Bone marrow (tissue), 2 donors: ENCODE results near the gene ATRNL1.
"Not testable (repeated sequence)": the region's sequence is repeated elsewhere in the genome, so short reads cannot be mapped to it uniquely, and the experiment has no call there.

Experiments used
- DNase-seq, 2 donors: peaks; one replicate each; lab custom pipeline; 2025; lab: John Stamatoyannopoulos, UW

The ATRNL1 gene

GRCh38 chr10:115214829-115215228 lies 121.7 kb downstream of the ATRNL1 start:
- DNase-seq: no peak

DNA sequence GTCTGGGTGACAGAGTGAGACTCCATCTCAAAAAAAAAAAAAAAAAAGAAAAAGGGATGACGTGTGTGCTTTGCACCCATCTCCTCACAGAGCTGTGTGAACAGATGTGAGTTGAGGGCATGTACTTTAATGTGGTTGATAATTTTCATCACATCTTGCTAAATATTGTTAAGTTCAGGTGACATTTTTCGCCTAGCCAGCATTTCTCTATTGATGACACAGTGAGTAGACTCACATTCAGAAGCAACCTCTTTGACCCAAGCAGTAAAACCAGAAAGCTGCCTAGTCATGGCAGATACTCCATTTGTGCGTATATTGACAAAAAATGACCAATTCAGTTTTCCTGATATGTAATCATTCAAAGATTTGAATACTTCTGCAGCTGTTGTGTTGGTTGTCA lies 126.0 kb downstream of the ATRNL1 start:
- no peak for DNase-seq

GRCh38 chr10:115222039-115222438 lies 128.9 kb downstream of the ATRNL1 start:
- DNase-seq: no peak

GRCh38 chr10:115239761-115240160 lies 146.6 kb downstream of the ATRNL1 start:
- no peak for DNase-seq

GRCh38 chr10:115250784-115251183 lies 157.6 kb downstream of the ATRNL1 start:
- no peak for DNase-seq

- DNase-seq: not testable (repeated sequence)
Observed at GRCh38 chr10:115253765-115254164, 160.6 kb downstream of the ATRNL1 start.

- no peak for DNase-seq
Observed at GRCh38 chr10:115272482-115272881, 179.3 kb downstream of the ATRNL1 start.

DNA sequence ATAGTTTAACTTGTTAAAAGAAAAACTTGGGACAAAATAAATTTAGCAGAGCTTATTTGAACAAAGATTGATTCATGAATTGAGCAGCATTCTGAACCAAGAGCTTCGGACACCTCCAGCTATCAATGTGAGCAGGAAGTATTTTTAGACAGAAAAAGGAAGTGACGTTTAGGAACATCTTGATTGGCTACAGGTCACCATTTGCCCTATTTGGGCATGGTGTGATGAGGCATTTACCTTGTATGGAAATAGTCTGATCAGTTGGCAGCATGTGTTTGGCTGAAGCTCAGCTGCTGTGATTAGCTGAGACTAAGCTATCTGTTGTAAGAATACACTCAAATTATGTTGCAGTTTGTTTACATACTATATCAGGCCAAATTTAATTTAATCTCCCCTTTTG lies 185.1 kb downstream of the ATRNL1 start:
- no peak for DNase-seq

GRCh38 chr10:115295213-115295805 lies 202.1 kb downstream of the ATRNL1 start:
- DNase-seq: no peak

DNA sequence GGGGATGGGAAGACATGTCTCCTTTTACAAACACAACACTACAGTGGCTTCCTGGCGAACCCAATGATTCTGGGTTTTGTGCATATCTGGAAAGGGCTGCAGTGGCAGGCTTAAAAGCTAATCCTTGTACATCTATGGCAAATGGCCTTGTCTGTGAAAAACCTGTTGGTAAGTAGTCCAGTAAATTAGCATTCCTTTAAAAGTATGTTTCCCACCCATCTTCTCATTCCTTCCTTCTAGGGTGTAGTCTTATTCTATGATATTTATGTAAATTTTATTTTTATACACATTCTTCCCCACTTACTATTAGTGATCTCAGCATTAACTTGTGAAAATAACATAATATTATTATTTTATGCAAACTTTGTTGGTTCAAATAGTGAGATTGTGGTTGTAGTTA lies 206.9 kb downstream of the ATRNL1 start:
- no peak for DNase-seq

GRCh38 chr10:115319669-115320068 lies 226.5 kb downstream of the ATRNL1 start:
- DNase-seq: not testable (repeated sequence)

- no peak for DNase-seq
Observed at GRCh38 chr10:115321360-115321759, 228.2 kb downstream of the ATRNL1 start.

DNA sequence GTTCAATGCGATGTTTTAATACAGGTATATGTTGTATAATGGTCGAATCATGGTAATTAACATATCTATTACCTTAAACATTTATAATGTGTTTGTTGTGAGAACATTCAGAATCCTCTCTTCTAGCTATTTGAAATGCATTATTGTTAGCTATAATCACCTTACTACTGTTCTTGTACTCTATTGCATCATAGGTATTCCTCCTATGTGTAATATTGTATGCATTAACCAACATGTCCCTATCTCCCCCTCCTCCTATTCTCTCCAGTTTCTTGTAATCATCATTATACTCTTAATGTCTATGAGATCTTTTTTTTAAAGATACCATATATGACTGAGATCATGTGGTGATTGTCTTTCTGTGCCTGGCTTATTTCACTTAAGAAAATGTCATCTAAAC lies 235.2 kb downstream of the ATRNL1 start:
- DNase-seq: no peak

- no peak for DNase-seq
Observed at GRCh38 chr10:115335366-115335765, 242.2 kb downstream of the ATRNL1 start.

DNA sequence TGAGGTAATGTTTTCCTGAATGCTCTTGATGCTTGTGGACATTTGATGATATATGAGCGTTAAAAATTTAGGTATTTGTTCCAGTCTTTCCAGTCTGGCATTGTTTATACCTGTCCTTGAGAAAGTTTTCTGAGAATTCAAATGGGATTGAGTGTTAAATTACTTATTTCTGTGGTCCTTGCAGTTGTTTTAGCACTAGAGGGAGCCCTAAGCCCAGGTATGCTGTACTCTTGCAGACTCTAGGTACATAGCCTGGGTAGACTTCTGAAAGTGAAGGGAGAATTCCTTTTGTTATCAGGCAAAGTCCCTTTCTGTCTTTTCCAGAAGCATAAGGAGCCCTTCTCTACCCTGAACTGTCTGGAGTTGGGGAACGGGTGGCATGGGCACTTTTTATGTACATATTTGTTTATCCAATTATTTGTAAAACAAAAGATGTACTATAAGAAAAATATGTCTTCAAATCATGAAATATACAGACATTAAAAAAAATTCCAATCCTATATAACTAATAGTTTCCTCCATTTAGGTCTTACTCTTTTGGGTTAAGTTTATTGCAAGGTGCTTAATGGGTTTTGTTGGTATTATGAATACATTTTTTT lies 262.1 kb downstream of the ATRNL1 start:
- DNase-seq: peak in 1 of 2 donors; percentile 7

DNA sequence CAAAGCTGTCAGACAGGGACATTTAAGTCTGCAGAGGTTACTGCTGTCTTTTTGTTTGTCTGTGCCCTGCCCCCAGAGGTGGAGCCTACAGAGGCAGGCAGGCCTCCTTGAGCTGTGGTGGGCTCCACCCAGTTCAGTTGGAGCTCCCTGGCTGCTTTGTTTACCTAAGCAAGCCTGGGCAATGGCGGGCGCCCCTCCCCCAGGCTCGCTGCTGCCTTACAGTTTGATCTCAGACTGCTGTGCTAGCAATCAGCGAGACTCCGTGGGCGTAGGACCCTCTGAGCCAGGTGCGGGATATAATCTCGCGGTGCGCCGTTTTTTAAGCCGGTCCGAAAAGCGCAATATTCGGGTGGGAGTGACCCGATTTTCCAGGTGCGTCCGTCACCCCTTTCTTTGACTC lies 274.8 kb downstream of the ATRNL1 start:
- not testable (repeated sequence) for DNase-seq

DNA sequence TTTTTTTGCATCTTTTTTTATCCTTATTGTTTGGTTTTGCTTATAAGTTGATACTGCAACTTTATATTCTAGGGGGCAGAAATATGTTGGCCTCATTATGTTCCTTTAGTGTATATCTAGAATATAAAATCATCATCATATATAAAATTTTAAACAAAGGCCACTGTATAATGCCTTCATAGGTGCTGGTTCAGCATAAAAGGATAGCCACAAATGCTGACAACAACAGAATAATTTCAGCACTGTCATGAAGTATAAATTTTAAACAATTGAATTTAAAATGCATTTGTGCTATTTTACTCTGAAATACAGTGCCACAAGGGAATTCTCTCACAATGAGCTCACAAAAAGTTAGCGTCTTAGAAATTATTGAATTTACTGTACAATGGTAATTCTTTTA lies 285.9 kb downstream of the ATRNL1 start:
- no peak for DNase-seq

DNA sequence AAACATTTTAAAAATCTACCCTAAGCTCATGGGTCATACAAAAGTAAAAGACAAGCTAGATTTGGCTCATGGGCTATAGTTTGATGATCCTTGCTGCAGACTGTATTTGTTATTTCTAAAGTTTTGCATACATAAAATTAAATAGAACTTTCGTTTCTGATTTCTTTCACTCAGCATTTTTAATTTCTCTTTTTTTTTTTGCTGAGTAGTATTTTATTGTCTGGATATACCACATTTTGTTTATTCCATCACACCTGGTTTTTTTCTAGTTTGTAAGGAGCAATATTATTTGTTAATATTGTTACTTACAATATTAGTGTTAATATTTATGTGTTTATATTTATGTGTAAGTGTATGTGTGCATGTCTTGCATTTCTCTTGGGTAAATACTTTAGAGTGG lies 291.5 kb downstream of the ATRNL1 start:
- DNase-seq: no peak

GRCh38 chr10:115390607-115391006 lies 297.4 kb downstream of the ATRNL1 start:
- no peak for DNase-seq

DNA sequence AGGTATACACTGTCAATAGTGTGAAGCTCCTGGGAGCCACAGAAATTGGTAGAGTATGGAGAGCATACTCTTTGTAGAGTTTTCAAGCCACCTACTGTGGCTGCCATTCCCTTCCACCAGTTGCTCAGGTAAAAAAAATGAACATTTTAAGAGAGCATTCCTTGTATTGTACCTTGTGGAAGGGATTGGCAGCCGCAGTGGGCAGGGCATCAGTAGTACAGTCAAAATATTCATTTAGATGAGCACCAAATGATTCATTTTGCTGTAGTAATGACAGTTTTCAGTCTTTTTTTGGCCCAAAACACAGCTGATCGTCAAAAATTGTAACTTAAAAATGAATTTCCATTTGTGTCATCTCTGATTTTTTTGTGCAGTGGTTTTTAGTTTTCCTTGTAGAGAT lies 304.9 kb downstream of the ATRNL1 start:
- DNase-seq: no peak

GRCh38 chr10:115402699-115403098 lies 309.5 kb downstream of the ATRNL1 start:
- DNase-seq: no peak

- DNase-seq: not testable (repeated sequence)
Observed at GRCh38 chr10:115405838-115406237, 312.7 kb downstream of the ATRNL1 start.

- DNase-seq: no peak
Observed at GRCh38 chr10:115409347-115409746, 316.2 kb downstream of the ATRNL1 start.

DNA sequence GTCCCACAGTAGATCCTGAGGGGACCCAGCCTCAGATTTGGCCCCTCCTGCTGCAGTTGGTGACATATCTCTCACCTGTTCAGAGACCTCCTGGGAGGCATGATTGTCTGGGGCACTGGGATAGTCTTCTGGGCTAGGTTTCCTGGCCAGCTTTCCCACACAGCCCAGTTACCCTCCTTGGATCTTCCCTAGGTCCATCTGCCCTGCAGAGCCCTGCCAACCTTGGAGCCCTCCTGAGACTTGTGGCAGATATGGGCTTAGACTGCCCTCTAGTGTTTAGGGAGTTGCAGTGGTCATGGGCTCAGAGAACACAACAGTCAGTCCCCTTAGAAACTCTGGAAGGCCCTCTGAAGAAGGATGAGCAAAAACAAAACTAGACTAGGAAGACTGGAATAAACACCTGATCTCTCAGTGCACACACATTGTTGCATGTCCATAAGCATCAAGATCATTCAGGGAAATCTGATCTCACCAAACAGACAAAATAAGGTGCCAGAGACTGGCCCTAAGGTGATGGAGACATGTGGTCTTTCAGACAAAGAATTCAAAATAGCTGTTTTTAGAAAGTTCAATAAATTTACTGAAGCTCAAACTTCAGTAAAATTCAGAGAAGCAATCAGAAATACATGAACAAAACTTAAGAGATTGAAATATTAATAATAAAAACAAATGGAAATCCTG lies 324.6 kb downstream of the ATRNL1 start:
- DNase-seq: no peak
